NB4 (cell line): ENCODE measurements around the gene AMER1.

ENCODE experiments used
- DNase-seq: peaks from one replicate; pipeline ENCODE4 v3.0.0; 2010; ENCODE audit warnings: low read depth
- H3K4me3 ChIP-seq: one replicate; pipeline ENCODE4 v1.5.1; 2011; ENCODE audit warnings: mild to moderate bottlenecking, low read depth, low read length, moderate library complexity
- MYC ChIP-seq: IDR thresholded peaks from 2 replicates; pipeline ENCODE4 v1.6.1; 2011; ENCODE audit warnings: low read depth, low read length
- POLR2A ChIP-seq: IDR thresholded peaks from 2 replicates; pipeline ENCODE4 v1.6.1; 2011; ENCODE audit warnings: mild to moderate bottlenecking; ENCODE audit not compliant: insufficient read length; ENCODE audit errors: extremely low read depth
- TF ChIP-seq, protein P1 (sequence below): IDR thresholded peaks from one replicate; pipeline ENCODE4 v1.5.1; 2012; ENCODE audit warnings: low read depth, low read length
- TF ChIP-seq, protein P2 (sequence below): IDR thresholded peaks from 2 replicates; pipeline ENCODE4 v1.6.1; 2011; ENCODE audit warnings: low read depth, low read length

The AMER1 gene

DNA sequence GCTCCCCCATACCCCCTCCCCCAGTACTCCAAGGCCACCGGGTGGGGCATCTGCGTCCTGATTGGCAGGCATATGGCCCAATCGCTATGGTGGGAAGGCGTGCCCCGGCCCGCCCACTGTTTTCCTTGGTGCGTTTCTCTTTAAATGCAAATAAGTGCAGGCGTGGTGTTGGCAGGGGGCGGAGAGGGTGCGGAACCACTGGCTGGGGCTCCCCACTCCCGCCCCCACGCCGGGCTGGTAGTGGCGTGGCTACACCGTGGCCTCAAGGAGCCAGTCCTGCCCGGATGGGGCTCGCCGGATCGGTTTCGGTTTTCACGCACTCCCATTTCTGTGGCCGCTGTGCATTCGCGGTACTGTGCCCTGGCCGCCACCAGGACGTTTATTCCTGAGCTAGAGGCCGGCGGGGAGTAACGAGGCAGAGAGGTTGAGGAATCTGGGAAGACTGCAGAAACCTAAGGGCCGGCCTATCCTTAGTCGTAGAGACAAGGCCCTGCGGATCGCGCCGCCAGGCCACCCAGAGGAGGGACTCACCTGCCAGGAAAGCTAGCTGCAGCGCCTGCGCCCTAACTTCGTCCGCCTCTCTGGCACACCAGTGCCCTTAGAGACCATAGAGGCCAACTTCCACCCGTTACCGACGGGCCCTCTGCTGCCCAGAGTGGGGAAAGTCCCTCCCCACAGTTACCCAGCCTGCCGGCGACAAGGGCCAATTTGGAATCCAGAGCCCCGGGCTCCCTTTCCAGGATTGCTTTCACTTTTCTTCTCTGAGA lies 410 bp upstream of the AMER1 start:
- TF ChIP-seq POLR2A (peak; percentile 55), MYC (peak; percentile 32; the same call in 1 of the 2 replicates)
- TF ChIP-seq, protein P1, sequence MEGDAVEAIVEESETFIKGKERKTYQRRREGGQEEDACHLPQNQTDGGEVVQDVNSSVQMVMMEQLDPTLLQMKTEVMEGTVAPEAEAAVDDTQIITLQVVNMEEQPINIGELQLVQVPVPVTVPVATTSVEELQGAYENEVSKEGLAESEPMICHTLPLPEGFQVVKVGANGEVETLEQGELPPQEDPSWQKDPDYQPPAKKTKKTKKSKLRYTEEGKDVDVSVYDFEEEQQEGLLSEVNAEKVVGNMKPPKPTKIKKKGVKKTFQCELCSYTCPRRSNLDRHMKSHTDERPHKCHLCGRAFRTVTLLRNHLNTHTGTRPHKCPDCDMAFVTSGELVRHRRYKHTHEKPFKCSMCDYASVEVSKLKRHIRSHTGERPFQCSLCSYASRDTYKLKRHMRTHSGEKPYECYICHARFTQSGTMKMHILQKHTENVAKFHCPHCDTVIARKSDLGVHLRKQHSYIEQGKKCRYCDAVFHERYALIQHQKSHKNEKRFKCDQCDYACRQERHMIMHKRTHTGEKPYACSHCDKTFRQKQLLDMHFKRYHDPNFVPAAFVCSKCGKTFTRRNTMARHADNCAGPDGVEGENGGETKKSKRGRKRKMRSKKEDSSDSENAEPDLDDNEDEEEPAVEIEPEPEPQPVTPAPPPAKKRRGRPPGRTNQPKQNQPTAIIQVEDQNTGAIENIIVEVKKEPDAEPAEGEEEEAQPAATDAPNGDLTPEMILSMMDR, result no peak
- DNase-seq, result peak; percentile 94
- H3K4me3 ChIP-seq, result peak overlapping the region; percentile 66

DNA sequence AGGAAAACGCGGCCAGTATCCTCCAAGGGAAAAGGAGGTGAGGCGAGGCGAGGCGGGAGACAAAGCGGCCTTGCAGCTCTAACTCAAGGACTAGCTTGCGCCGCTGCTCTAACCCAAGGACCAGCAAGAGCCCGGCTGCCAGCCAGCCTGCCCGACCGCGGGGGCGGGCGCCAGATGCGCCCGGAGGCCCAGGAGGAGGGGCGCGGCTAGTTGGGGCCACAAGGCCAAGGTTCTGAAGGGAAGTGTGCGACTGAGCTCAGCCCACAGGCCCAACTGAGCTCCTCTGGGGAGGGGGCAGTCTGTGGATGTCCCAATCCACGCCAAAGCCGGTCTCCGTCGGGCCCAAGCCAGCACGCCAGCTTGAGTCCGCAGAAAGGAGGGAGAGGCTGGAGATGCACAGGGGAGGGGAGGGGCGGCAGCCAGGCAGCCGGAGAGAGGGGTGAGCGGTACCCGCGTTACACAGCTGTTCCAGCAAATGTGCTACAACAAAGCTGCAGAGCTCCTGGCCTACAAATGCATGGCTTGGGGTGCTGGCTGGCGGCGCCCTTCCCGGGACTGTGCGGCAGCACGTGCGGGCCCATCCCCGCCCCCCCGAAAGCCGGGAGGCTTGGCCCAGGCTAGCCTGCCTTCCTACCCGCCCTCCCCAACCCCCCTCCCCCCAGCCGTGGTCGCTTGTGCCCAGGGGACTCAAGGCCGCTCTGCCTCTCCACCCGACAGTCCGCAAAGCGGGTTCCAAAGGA lies 637 bp downstream of the AMER1 start:
- TF ChIP-seq, protein P2, sequence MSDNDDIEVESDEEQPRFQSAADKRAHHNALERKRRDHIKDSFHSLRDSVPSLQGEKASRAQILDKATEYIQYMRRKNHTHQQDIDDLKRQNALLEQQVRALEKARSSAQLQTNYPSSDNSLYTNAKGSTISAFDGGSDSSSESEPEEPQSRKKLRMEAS, result 0 out of 2 replicates have a peak, but pooled peaks have one; percentile 18
- TF ChIP-seq MYC, result no peak
- TF ChIP-seq POLR2A, result peak; percentile 15
- TF ChIP-seq, protein P1, result no peak
- H3K4me3 ChIP-seq, result peak overlapping the region; percentile 65
- DNase-seq, result peak; percentile 64

DNA sequence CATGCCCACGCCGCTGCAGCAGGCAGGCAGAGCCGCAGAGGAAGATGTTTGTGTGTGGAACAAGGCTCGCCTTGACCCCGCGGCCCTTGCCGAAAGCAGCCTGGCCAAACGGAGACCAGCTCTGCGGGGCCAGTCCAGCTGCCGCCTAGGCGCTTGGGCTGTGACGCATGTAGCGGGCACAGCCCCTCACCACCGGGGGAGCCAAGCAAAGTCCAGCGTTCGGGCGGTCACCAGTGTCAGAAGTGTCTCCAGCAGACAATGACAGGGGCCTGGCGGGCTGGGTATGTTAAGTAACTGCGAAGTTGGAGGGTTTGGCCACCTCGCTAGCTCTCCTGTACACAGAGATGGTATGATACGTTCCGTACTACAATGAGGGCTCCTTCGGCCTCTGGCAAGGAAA lies 1.3 kb downstream of the AMER1 start:
- TF ChIP-seq MYC, result no peak
- TF ChIP-seq, protein P2, result no peak
- TF ChIP-seq POLR2A, result no peak
- TF ChIP-seq, protein P1, result no peak
- H3K4me3 ChIP-seq, result peak overlapping the region; percentile 65
- no peak for DNase-seq

DNA sequence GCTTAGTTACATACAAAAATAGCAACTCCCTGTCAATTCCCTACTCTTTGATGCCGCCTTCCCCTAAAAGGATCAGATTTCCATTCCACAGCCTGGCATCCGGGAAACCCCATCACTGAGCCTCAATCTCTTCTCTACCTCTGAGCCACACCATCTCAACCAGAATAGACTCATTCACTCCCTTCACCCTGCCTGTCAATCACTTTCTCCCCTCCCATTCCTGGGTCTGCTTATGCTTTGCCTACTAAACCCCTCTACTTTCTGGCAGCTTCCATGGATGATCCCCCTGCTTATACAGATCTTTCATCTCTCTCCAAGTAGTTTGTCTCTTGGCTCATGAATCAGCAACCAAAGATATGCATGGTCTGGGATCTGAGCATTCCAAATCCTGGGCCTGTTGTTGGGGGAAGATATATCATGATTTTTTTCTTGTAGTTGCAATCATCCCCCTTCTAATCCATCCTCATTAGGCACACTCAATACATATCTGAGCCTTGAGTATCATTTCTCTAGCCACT lies 2.6 kb downstream of the AMER1 start:
- DNase-seq, result no peak
- H3K4me3 ChIP-seq, result no peak overlapping the region
- TF ChIP-seq MYC (no peak), POLR2A (no peak)
- TF ChIP-seq, protein P1, result no peak
- TF ChIP-seq, protein P2, result no peak

DNA sequence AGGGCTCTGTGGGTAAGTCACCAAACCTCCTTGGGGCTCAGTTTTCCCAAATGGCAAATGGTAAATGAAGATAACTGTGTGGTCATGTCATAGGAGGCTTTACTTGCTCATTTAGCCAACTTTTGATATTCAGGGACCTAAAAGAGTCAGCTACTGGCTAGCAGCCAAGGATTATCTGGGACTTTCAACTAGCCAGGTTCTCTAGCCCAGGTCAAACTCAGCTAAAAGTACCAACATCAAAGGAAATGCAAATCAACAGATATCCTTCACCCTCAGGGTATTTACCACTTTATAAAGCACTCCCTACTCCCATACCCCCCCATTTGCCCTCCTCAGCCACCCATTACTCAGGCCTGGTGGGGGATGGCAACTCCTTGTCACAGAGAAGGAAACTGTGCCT lies 7.5 kb downstream of the AMER1 start:
- no peak for DNase-seq
- no peak for TF ChIP-seq MYC
- TF ChIP-seq POLR2A, result no peak
- TF ChIP-seq, protein P2, result no peak
- TF ChIP-seq, protein P1, result no peak
- no peak overlapping the region for H3K4me3 ChIP-seq
